Measurements from ENCODE around the gene PAGE4. TPM values are rescaled to one million over a fixed set of nuclear protein-coding genes. Genes with fewer than 3 reads are reported as not detected.

The PAGE4 gene
- total and polyA plus RNA-seq, 2 of the 13 experiments (the other 11 are each of a cell fraction or from before 2014, with no cell fraction given), result 1.1 TPM; not detected in 1

- TF ChIP-seq ZSCAN21 (CRISPR knock-in tag; IDR thresholded peaks at IDR 0.05; ENCODE audit: borderline replicate concordance) (no peak), ZFY (CRISPR knock-in tag; IDR thresholded peaks at IDR 0.05) (no peak)
These were observed 44.3 kb upstream of the PAGE4 start (continued) for GRCh38 chrX:49784747-49785280.

- Histone ChIP-seq H3K27me3 (ENCODE audit: control insufficient read depth in 1 of 2, insufficient read depth in 2 of 2, low read length in 2 of 2) (no peaks in the 10 kb centered on the region), H3K4me3 (replicated peaks in 1 of 3; ENCODE audit: insufficient read depth in 1 of 3, low read depth in 2 of 3, low read length in 3 of 3) (no peak overlapping the region), H4K20me1 (ENCODE audit: insufficient read depth, low read length) (no peaks in the 10 kb centered on the region), H2AFZ (ENCODE audit: low read length) (no peak overlapping the region), H3K79me2 (ENCODE audit: insufficient read depth, low read length) (no peaks in the 10 kb centered on the region), H3K4me1 (ENCODE audit: insufficient read depth, low read length) (peaks cover 62% of the 10 kb centered on the region), H3K9ac (ENCODE audit: insufficient read depth, low read depth, low read length) (no peak overlapping the region), H3K9me3 (ENCODE audit: low read length) (no peaks in the 10 kb centered on the region), H3K27ac (ENCODE audit: extremely low read length, insufficient read depth, low read length) (peak overlapping the region; percentile 77), H3K36me3 (replicated peaks in 1 of 2; ENCODE audit: control insufficient read depth in 1 of 2, insufficient read depth in 2 of 2, low read length in 2 of 2) (no peaks in the 10 kb centered on the region), H3K4me2 (ENCODE audit: low read depth, low read length) (0 out of 2 replicates have a peak overlapping the region, but pooled peaks have one; percentile 29)
- no TSS peak for BruUV-seq (replicated peaks)
- POLR2A ChIA-PET, result interaction anchor here (0.9 to 1.0 kb wide), 3 partner anchors 20 to 86 kb away, joined by 3 to 8 read pairs (median 6); no protein-coding TSS in a partner anchor
- CTCF ChIA-PET (ENCODE audit: low intra/inter-chr PET ratio, low total read pairs), result no interaction called here
- intact Hi-C loops (cut with micrococcal nuclease; ENCODE audit: unreplicated experiment) (no loop called here), in situ Hi-C loops (cut with HindIII; ENCODE audit: extremely low pct_ligation_motif_present, low pct_unique_long_range_greater_than_20kb) (no loop called here)
- ATAC-seq, result peak; percentile 83
- peak; percentile 69 for DNase-seq (ENCODE audit: low spot score)
- 0% methylated on average over 1 of the region's 1 CpG for WGBS (ENCODE audit: low lambda C conversion rate)
- FAIRE-seq, result peak; percentile 90
- TF ChIP-seq ATF3 (CRISPR knock-in tag; IDR thresholded peaks at IDR 0.05) (peak; percentile 43; the same call in 1 of the 2 replicates), HNF4A (CRISPR knock-in tag; IDR thresholded peaks at IDR 0.05) (peak; percentile 42), LCORL (IDR thresholded peaks at IDR 0.05) (no peak), LCORL (CRISPR knock-in tag; IDR thresholded peaks at IDR 0.05) (peak; percentile 22; the same call in 1 of the 2 replicates), KLF6 (CRISPR knock-in tag; IDR thresholded peaks at IDR 0.05) (no peak), SOX13 (IDR thresholded peaks at IDR 0.05) (no peak), SOX13 (CRISPR knock-in tag; conservative IDR thresholded peaks at IDR 0.05 in 1 of 2, IDR thresholded peaks at IDR 0.05 in 1 of 2) (0 out of 4 replicates have a peak, but pooled peaks of 1 of the 2 experiments have one; percentile 4), NCOA2 (CRISPR knock-in tag; IDR thresholded peaks at IDR 0.05) (0 out of 2 replicates have a peak, but pooled peaks have one; percentile 15), SMC3 (IDR thresholded peaks at IDR 0.05; ENCODE audit: low read length) (no peak), HMGA1 (CRISPR knock-in tag; conservative IDR thresholded peaks at IDR 0.05) (no peak), FOSL2 (CRISPR knock-in tag; IDR thresholded peaks at IDR 0.05) (peak; percentile 84), SNAPC5 (CRISPR knock-in tag; IDR thresholded peaks at IDR 0.05; ENCODE audit: borderline replicate concordance) (no peak), CERS6 (CRISPR knock-in tag; IDR thresholded peaks at IDR 0.05) (no peak), RARA (CRISPR knock-in tag; IDR thresholded peaks at IDR 0.05) (0 out of 2 replicates have a peak, but pooled peaks have one; percentile 12), PHF21A (CRISPR knock-in tag; IDR thresholded peaks at IDR 0.05) (peak; percentile 4; the same call in 1 of the 2 replicates), ZNF720 (CRISPR knock-in tag; IDR thresholded peaks at IDR 0.05) (no peak), PPARG (CRISPR knock-in tag; conservative IDR thresholded peaks at IDR 0.05) (0 out of 2 replicates have a peak, but pooled peaks have one; percentile 32), HNF4G (IDR thresholded peaks at IDR 0.05; ENCODE audit: borderline replicate concordance, low read depth, low read length) (peak; percentile 10; the same call in 1 of the 2 replicates), HNF4G (CRISPR knock-in tag; IDR thresholded peaks at IDR 0.05; ENCODE audit: borderline replicate concordance, low read depth) (no peak)
These were observed 36.7 kb upstream of the PAGE4 start for GRCh38 chrX:49792376-49792775.
